K562 (cell line): ENCODE data around the gene PSMB7. TPM values are rescaled to one million over a fixed set of nuclear protein-coding genes. Genes with fewer than 3 reads are reported as not detected.

ENCODE experiments used
- ATAC-seq: fragments of 200-7000 bp; cut with Tn5 transposase; 3 replicates; pipeline ENCODE4 v1.9.1; 2020; ENCODE audit warnings: moderate library complexity
- BruUV-seq: library from RNA; stranded (reverse); fragments of 400-500 nt; replicated peaks from 2 replicates; lab custom pipeline; 2021; lab: Mats Ljungman, UMichigan
- CTCF ChIA-PET: fragments of 300-600 bp; formaldehyde crosslinking; extraction: SDS; loops from one replicate; lab custom pipeline; 2021; ENCODE audit warnings: low intra/inter-chr PET ratio; lab: Yijun Ruan, JAX
- POLR2A ChIA-PET: fragments of 300-600, 350-650 bp; sonication (Branson Sonifier 250); formaldehyde crosslinking; extraction: SDS; loops from one replicate; lab custom pipeline; 2021; ENCODE audit warnings: antibody characterized with exemption, inconsistent platforms; lab: Yijun Ruan, JAX
- DNase-seq, 4 experiments: peaks; one replicate each; pipeline versions ENCODE4 v3.0.0 to v3.0.0-alpha.2; 2011 to 2018; ENCODE audit warnings: low spot score in 3 of 4, mixed read lengths in 3 of 4; ENCODE audit errors: extremely low read depth in 1 of 4
- FAIRE-seq: peaks from 2 replicates; lab custom pipeline; 2011; peaks lifted over from hg19 to GRCh38; lab: Jason Lieb, UNC
- H2AFZ ChIP-seq: 2 replicates; pipeline ENCODE4 v1.6.0; 2011; ENCODE audit warnings: low read depth, low read length, control low read depth, inconsistent platforms
- H3K27ac ChIP-seq: fragments of 200-600 bp; 3 replicates; pipeline ENCODE4 v1.8.0; 2011; ENCODE audit warnings: low read depth, mild to moderate bottlenecking, control low read depth, inconsistent platforms, low read length, moderate library complexity, mixed read lengths; ENCODE audit errors: extremely low read depth
- H3K27me3 ChIP-seq, 2 experiments: fragments of 300-600 bp in 1 of 2; 2 replicates in 1 of 2; 3 replicates in 1 of 2; pipeline versions ENCODE4 v1.6.0 to v1.8.0; 2011; ENCODE audit warnings: inconsistent platforms in 2 of 2, low read length in 2 of 2, mild to moderate bottlenecking in 1 of 2, mixed read lengths in 1 of 2, moderate library complexity in 1 of 2; ENCODE audit not compliant: control insufficient read depth in 2 of 2, insufficient read depth in 2 of 2
- H3K36me3 ChIP-seq: fragments of 300-600 bp; 3 replicates; pipeline ENCODE4 v1.8.0; 2011; ENCODE audit warnings: mild to moderate bottlenecking, low read length, inconsistent platforms; ENCODE audit not compliant: control insufficient read depth, insufficient read depth
- H3K4me1 ChIP-seq, 2 experiments: fragments of 200-600 bp in 1 of 2; replicated peaks in 1 of 2; 2 replicates in 1 of 2; 3 replicates in 1 of 2; pipeline versions ENCODE4 v1.5.1 to v1.8.0; 2011; ENCODE audit warnings: inconsistent platforms in 2 of 2, low read length in 2 of 2, mild to moderate bottlenecking in 1 of 2, mixed read lengths in 1 of 2, moderate library complexity in 1 of 2; ENCODE audit not compliant: control insufficient read depth in 2 of 2, insufficient read depth in 2 of 2
- H3K4me2 ChIP-seq: 2 replicates; pipeline ENCODE4 v1.6.1; 2011; ENCODE audit warnings: low read length, control low read depth, inconsistent platforms, mixed read lengths; ENCODE audit not compliant: insufficient read depth
- H3K4me3 ChIP-seq: fragments of 200-600 bp; sonication (generic), shearing (Covaris generic); 2 replicates; pipeline ENCODE4 v1.5.1; 2016; ENCODE audit warnings: control low read depth, inconsistent platforms
- H3K79me2 ChIP-seq: fragments of 200-600 bp; 3 replicates; pipeline ENCODE4 v1.8.0; 2011; ENCODE audit warnings: low read length, inconsistent platforms; ENCODE audit not compliant: control insufficient read depth, insufficient read depth
- H3K9ac ChIP-seq, 2 experiments: 2 replicates each; pipeline versions ENCODE4 v1.6.0 to v1.6.1; 2011; ENCODE audit warnings: low read depth in 2 of 2, low read length in 2 of 2, control low read depth in 1 of 2, inconsistent platforms in 1 of 2, mild to moderate bottlenecking in 1 of 2, mixed read lengths in 1 of 2; ENCODE audit not compliant: insufficient read depth in 1 of 2
- H3K9me1 ChIP-seq: one replicate; pipeline ENCODE4 v1.6.0; 2011; ENCODE audit warnings: inconsistent platforms, mild to moderate bottlenecking, low read length, moderate library complexity; ENCODE audit not compliant: control insufficient read depth, insufficient read depth
- H3K9me3 ChIP-seq: replicated peaks from 2 replicates; pipeline ENCODE4 v1.5.1; 2011; ENCODE audit warnings: low read depth, low read length, inconsistent platforms; ENCODE audit not compliant: control insufficient read depth, insufficient read depth
- H4K20me1 ChIP-seq: replicated peaks from 2 replicates; pipeline ENCODE4 v1.6.1; 2011; ENCODE audit warnings: low read length, inconsistent platforms, mixed read lengths; ENCODE audit not compliant: control insufficient read depth, insufficient read depth
- SRSF3 ChIP-seq: fragments of 200-400 bp; formaldehyde crosslinking; IDR thresholded peaks from 2 replicates; pipeline ENCODE4 v1.6.1; 2016; ENCODE audit warnings: mild to moderate bottlenecking, low read length, moderate library complexity; ENCODE audit not compliant: insufficient read depth
- WGBS: fragments of 100-300 bp; shearing (Covaris generic); methylation state at CpG from one replicate; pipeline ENCODE4 v1.1.6; 2016; ENCODE audit warnings: low coverage, mixed read lengths; ENCODE audit not compliant: insufficient coverage; ENCODE audit errors: missing lambda C conversion rate; 5-methylcytosine and 5-hydroxymethylcytosine counted together
- in situ Hi-C: fragments of 300-500 bp; cut with MboI; formaldehyde crosslinking; loops from 4 replicates; pipeline ENCODE4 v1.15.0; 2018; ENCODE audit warnings: inconsistent platforms, mixed read lengths
- intact Hi-C: fragments of 100-400 bp; cut with micrococcal nuclease; formaldehyde crosslinking; loops from 2 replicates; pipeline ENCODE4 v1.14.2; 2022
- polyA plus RNA-seq, 8 experiments: library from polyadenylated mRNA; depleted of rRNA in 4 of 8; stranded (reverse) in 5 of 8; unstranded in 3 of 8; fragments of >200 nt; fragmentation: Nextera tagmentation in 2 of 8; fragmentation: Illumina TruSeq in 1 of 8; extraction: Ambion mirVana in 2 of 8; extraction: Trizol in 1 of 8; gene quantifications; 2 replicates each; pipeline versions ENCODE4 v1.2.1 to v1.2.3, GENCODE V29; 2011 to 2014; ENCODE audit warnings: inconsistent platforms in 1 of 8, missing spikeins in 1 of 8
- total RNA-seq, 7 experiments: library from RNA; depleted of rRNA in 6 of 7; stranded (reverse); fragments of >200 nt in 6 of 7; fragmentation: Illumina TruSeq in 2 of 7; extraction: Trizol in 2 of 7; gene quantifications; 2 replicates each; pipeline versions ENCODE4 v1.2.1 to v1.2.3, GENCODE V29; 2011 to 2021; ENCODE audit warnings: low replicate concordance in 1 of 7
- TF ChIP-seq, protein P1 (sequence below), 2 experiments: fragments of 450-650 bp in 1 of 2; IDR thresholded peaks; 2 replicates each; pipeline ENCODE4 v1.6.1; 2011 to 2017; ENCODE audit warnings: low read depth in 2 of 2, antibody characterized with exemption in 1 of 2, borderline replicate concordance in 1 of 2, low read length in 1 of 2, mild to moderate bottlenecking in 1 of 2, mixed read lengths in 1 of 2; ENCODE audit not compliant: control insufficient read depth in 1 of 2
- TF ChIP-seq, protein P2 (sequence below): fragments of 250-450 bp; sonication (Bioruptor Pico); IDR thresholded peaks from 2 replicates; pipeline ENCODE4 v1.5.0; 2022; ENCODE audit warnings: mild to moderate bottlenecking
- TF ChIP-seq, protein P3 (sequence below): sonication (generic); formaldehyde crosslinking; IDR thresholded peaks from 2 replicates; pipeline ENCODE4 v1.8.1; 2023; ENCODE audit warnings: mild to moderate bottlenecking, missing genetic modification reagents
- TF ChIP-seq, protein P4 (sequence below), 2 experiments: fragments of 450-650 bp; conservative IDR thresholded peaks; 2 replicates each; pipeline ENCODE4 v1.6.1; 2017; ENCODE audit warnings: mild to moderate bottlenecking in 2 of 2, moderate library complexity in 2 of 2

PSMB7 gene
- total and polyA plus RNA-seq, 9 of the 15 experiments (the other 6 are each of a cell fraction or from before 2014, with no cell fraction given) = 321 to 978 (median 407) TPM

DNA sequence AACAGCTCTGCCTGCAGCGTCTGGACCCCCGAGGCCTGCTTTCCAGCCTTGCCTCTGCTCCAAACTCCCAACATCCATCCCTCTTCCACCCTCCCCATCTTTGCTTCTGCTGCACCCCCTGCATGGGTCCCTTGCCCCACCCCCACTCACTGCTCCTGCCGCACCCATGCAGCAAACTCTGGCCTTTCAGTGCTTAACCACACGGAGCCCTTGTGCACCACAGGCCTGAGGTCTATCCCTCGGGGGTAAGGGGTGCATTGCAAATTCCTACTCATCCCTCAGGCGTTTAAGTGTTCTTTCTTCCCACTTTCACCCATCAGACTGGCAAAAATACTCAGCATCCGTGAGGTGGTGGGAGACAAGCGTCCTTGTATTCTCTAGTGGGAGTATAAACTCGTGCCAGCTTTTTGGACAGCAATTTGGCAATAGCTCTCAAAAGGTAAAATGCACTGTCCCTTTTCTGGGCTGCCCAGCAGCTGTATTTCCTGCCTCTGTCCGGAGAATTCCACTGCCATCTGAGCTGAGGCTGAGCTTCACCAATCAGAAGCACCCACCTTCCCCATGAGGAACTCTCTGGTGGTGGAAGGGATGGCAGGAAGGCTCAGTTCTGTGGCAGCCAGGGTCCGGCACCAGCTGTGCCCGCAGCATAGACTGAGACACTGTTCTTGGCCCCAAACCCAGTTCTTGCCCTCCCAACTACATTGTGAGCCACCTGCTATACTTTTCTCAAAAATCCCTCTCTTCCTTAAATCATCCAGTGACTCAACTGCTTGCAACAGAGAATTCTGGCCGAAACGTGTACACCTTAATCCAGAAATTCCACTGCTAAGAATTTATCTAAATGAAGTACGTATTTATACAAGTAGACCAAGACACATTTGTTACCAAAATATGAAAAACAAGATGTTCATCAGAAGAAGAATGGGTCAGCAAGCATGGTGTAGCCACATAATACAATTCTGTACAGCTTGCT is 15.0 kb downstream of the PSMB7 start:
- in situ Hi-C loops = loop anchor here (25.0 kb wide), 1 partner anchor 312 kb away; no protein-coding TSS in a partner anchor
- TF ChIP-seq, protein P1, sequence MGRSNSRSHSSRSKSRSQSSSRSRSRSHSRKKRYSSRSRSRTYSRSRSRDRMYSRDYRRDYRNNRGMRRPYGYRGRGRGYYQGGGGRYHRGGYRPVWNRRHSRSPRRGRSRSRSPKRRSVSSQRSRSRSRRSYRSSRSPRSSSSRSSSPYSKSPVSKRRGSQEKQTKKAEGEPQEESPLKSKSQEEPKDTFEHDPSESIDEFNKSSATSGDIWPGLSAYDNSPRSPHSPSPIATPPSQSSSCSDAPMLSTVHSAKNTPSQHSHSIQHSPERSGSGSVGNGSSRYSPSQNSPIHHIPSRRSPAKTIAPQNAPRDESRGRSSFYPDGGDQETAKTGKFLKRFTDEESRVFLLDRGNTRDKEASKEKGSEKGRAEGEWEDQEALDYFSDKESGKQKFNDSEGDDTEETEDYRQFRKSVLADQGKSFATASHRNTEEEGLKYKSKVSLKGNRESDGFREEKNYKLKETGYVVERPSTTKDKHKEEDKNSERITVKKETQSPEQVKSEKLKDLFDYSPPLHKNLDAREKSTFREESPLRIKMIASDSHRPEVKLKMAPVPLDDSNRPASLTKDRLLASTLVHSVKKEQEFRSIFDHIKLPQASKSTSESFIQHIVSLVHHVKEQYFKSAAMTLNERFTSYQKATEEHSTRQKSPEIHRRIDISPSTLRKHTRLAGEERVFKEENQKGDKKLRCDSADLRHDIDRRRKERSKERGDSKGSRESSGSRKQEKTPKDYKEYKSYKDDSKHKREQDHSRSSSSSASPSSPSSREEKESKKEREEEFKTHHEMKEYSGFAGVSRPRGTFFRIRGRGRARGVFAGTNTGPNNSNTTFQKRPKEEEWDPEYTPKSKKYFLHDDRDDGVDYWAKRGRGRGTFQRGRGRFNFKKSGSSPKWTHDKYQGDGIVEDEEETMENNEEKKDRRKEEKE (IDR thresholded peaks at IDR 0.05; ENCODE audit: borderline replicate concordance in 1 of 2, control insufficient read depth in 1 of 2, low read depth in 2 of 2, low read length in 1 of 2) = no peak
- TF ChIP-seq, protein P2, sequence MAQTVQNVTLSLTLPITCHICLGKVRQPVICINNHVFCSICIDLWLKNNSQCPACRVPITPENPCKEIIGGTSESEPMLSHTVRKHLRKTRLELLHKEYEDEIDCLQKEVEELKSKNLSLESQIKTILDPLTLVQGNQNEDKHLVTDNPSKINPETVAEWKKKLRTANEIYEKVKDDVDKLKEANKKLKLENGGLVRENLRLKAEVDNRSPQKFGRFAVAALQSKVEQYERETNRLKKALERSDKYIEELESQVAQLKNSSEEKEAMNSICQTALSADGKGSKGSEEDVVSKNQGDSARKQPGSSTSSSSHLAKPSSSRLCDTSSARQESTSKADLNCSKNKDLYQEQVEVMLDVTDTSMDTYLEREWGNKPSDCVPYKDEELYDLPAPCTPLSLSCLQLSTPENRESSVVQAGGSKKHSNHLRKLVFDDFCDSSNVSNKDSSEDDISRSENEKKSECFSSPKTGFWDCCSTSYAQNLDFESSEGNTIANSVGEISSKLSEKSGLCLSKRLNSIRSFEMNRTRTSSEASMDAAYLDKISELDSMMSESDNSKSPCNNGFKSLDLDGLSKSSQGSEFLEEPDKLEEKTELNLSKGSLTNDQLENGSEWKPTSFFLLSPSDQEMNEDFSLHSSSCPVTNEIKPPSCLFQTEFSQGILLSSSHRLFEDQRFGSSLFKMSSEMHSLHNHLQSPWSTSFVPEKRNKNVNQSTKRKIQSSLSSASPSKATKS (CRISPR knock-in tag) = no peak
- TF ChIP-seq SRSF3 = no peak
- TF ChIP-seq, protein P3, sequence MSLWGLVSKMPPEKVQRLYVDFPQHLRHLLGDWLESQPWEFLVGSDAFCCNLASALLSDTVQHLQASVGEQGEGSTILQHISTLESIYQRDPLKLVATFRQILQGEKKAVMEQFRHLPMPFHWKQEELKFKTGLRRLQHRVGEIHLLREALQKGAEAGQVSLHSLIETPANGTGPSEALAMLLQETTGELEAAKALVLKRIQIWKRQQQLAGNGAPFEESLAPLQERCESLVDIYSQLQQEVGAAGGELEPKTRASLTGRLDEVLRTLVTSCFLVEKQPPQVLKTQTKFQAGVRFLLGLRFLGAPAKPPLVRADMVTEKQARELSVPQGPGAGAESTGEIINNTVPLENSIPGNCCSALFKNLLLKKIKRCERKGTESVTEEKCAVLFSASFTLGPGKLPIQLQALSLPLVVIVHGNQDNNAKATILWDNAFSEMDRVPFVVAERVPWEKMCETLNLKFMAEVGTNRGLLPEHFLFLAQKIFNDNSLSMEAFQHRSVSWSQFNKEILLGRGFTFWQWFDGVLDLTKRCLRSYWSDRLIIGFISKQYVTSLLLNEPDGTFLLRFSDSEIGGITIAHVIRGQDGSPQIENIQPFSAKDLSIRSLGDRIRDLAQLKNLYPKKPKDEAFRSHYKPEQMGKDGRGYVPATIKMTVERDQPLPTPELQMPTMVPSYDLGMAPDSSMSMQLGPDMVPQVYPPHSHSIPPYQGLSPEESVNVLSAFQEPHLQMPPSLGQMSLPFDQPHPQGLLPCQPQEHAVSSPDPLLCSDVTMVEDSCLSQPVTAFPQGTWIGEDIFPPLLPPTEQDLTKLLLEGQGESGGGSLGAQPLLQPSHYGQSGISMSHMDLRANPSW (CRISPR knock-in tag) = no peak
- TF ChIP-seq, protein P4, sequence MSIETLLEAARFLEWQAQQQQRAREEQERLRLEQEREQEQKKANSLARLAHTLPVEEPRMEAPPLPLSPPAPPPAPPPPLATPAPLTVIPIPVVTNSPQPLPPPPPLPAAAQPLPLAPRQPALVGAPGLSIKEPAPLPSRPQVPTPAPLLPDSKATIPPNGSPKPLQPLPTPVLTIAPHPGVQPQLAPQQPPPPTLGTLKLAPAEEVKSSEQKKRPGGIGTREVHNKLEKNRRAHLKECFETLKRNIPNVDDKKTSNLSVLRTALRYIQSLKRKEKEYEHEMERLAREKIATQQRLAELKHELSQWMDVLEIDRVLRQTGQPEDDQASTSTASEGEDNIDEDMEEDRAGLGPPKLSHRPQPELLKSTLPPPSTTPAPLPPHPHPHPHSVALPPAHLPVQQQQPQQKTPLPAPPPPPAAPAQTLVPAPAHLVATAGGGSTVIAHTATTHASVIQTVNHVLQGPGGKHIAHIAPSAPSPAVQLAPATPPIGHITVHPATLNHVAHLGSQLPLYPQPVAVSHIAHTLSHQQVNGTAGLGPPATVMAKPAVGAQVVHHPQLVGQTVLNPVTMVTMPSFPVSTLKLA (conservative IDR thresholded peaks at IDR 0.05) = no peak
- Histone ChIP-seq H3K36me3 (peaks cover 95% of the 10 kb centered on the region), H3K27me3 (no peaks in the 10 kb centered on the region), H3K4me2 (no peak overlapping the region), H3K9ac (peak overlapping the region in 1 of 2 experiments; percentile 19; a peak in 1 of 4 replicates), H3K9me3 (no peaks in the 10 kb centered on the region), H3K4me1 (peaks cover 0 to 5% of the 10 kb centered on the region in 2 experiments; a peak in 2 of 5 replicates), H3K79me2 (peaks cover 77% of the 10 kb centered on the region), H2AFZ (no peak overlapping the region), H4K20me1 (peaks cover 29% of the 10 kb centered on the region; the same call in 1 of the 2 replicates), H3K9me1 (no peaks in the 10 kb centered on the region), H3K4me3 (no peak overlapping the region), H3K27ac (no peak overlapping the region)
- BruUV-seq = no TSS peak
- no peak for FAIRE-seq
- ATAC-seq = no peak
- CTCF ChIA-PET = no interaction called here
- POLR2A ChIA-PET = interaction anchor here (0.6 to 2.2 kb wide), 6 partner anchors 9 to 147 kb away, joined by 3 to 10 read pairs (median 4); no protein-coding TSS in a partner anchor
- intact Hi-C loops = no loop called here
- no peak for DNase-seq
- 76% methylated on average over 15 of the region's 15 CpGs for WGBS
